GM12878 (cell line): ENCODE measurements around the gene HEXB. TPM values are rescaled to one million over a fixed set of nuclear protein-coding genes. Genes with fewer than 3 reads are reported as not detected.

Source experiments
- ATAC-seq: fragments of 200-7000 bp; cut with Tn5 transposase; 3 replicates; pipeline ENCODE4 v1.9.1; 2020; ENCODE audit warnings: mild to moderate bottlenecking, moderate library complexity
- BruUV-seq: library from RNA; stranded (reverse); fragments of 400-500 nt; replicated peaks from 2 replicates; lab custom pipeline; 2021; lab: Mats Ljungman, UMichigan
- CTCF ChIA-PET: fragments of 300-600 bp; sonication (Branson Sonifier 250); formaldehyde crosslinking; extraction: SDS; loops from one replicate; lab custom pipeline; 2021; ENCODE audit warnings: inconsistent platforms; lab: Yijun Ruan, JAX
- POLR2A ChIA-PET: fragments of 350-600 bp; formaldehyde crosslinking; extraction: SDS; loops from one replicate; lab custom pipeline; 2021; ENCODE audit warnings: inconsistent platforms; lab: Charles Lee
- RAD21 ChIA-PET: fragments of 300-600 bp; sonication (Branson Sonifier 250); formaldehyde crosslinking; loops from one replicate; lab custom pipeline; 2023; ENCODE audit warnings: antibody characterized with exemption; ENCODE audit not compliant: unreplicated experiment; lab: Charles Lee
- SMC1A ChIA-PET: fragments of 300-600 bp; sonication (Branson Sonifier 250); formaldehyde crosslinking; loops from one replicate; lab custom pipeline; 2023; ENCODE audit not compliant: unreplicated experiment, uncharacterized antibody; lab: Charles Lee
- DNase-seq: peaks from one replicate; pipeline ENCODE4 v3.0.0-alpha.2; 2011; ENCODE audit warnings: low read depth, low spot score
- FAIRE-seq: peaks from 3 replicates; lab custom pipeline; 2011; peaks lifted over from hg19 to GRCh38; lab: Jason Lieb, UNC
- H2AFZ ChIP-seq: 2 replicates; pipeline ENCODE4 v1.6.0; 2011; ENCODE audit warnings: low read depth, low read length, control low read depth; ENCODE audit not compliant: control insufficient read depth
- H3K27ac ChIP-seq: 2 replicates; pipeline ENCODE4 v1.5.1; 2011; ENCODE audit warnings: control low read depth; ENCODE audit not compliant: control insufficient read depth, insufficient read depth
- H3K27me3 ChIP-seq, 2 experiments: replicated peaks in 1 of 2; 2 replicates each; pipeline versions ENCODE4 v1.6.0 to v1.6.1; 2011; ENCODE audit warnings: low read length in 1 of 2; ENCODE audit not compliant: control insufficient read depth in 2 of 2, insufficient read depth in 2 of 2
- H3K36me3 ChIP-seq, 2 experiments: 2 replicates each; pipeline ENCODE4 v1.5.1; 2011; ENCODE audit warnings: low read length in 1 of 2; ENCODE audit not compliant: control insufficient read depth in 2 of 2, insufficient read depth in 2 of 2
- H3K4me1 ChIP-seq: 2 replicates; pipeline ENCODE4 v1.6.1; 2011; ENCODE audit warnings: mild to moderate bottlenecking, low read length, moderate library complexity, mixed read lengths; ENCODE audit not compliant: control insufficient read depth, insufficient read depth
- H3K4me2 ChIP-seq: 2 replicates; pipeline ENCODE4 v1.6.0; 2011; ENCODE audit warnings: control low read depth; ENCODE audit not compliant: control insufficient read depth, insufficient read depth
- H3K4me3 ChIP-seq: fragments of 200-600 bp; sonication (generic); 2 replicates; pipeline ENCODE4 v1.5.1; 2016
- H3K79me2 ChIP-seq: 2 replicates; pipeline ENCODE4 v1.6.0; 2011; ENCODE audit warnings: low read length; ENCODE audit not compliant: control insufficient read depth, insufficient read depth
- H3K9ac ChIP-seq: 2 replicates; pipeline ENCODE4 v1.8.0; 2011; ENCODE audit warnings: low read length, control low read depth, mixed read lengths; ENCODE audit not compliant: control insufficient read depth, insufficient read depth
- H3K9me3 ChIP-seq: replicated peaks from 3 replicates; pipeline ENCODE4 v1.5.1; 2011; ENCODE audit warnings: mild to moderate bottlenecking, low read length; ENCODE audit not compliant: control insufficient read depth, insufficient read depth
- H4K20me1 ChIP-seq: 2 replicates; pipeline ENCODE4 v1.6.0; 2011; ENCODE audit not compliant: control insufficient read depth, insufficient read depth
- CBX3 ChIP-seq: fragments of 200-600 bp; sonication (generic); IDR thresholded peaks from 2 replicates; pipeline ENCODE4 v1.6.1; 2016; ENCODE audit warnings: low read depth, borderline replicate concordance
- KAT2A ChIP-seq: conservative IDR thresholded peaks from 2 replicates; pipeline ENCODE4 v1.6.1; 2011; ENCODE audit warnings: low read depth, low read length; ENCODE audit not compliant: control insufficient read depth
- MEF2B ChIP-seq: fragments of 450-650 bp; IDR thresholded peaks from 2 replicates; pipeline ENCODE4 v1.6.1; 2018; ENCODE audit warnings: mild to moderate bottlenecking, moderate library complexity; ENCODE audit not compliant: partially characterized antibody, poor library complexity, severe bottlenecking
- NR2C2 ChIP-seq: IDR thresholded peaks from 2 replicates; pipeline ENCODE4 v1.6.1; 2011; ENCODE audit warnings: borderline replicate concordance, low read depth; ENCODE audit not compliant: control insufficient read depth, insufficient read length
- PML ChIP-seq: IDR thresholded peaks from 2 replicates; pipeline ENCODE4 v1.6.1; 2012; ENCODE audit warnings: low read length, inconsistent platforms
- SMAD1 ChIP-seq: fragments of 450-650 bp; IDR thresholded peaks from 2 replicates; pipeline ENCODE4 v1.6.1; 2018; ENCODE audit warnings: mild to moderate bottlenecking, low read depth; ENCODE audit not compliant: partially characterized antibody
- SMC3 ChIP-seq: IDR thresholded peaks from 2 replicates; pipeline ENCODE4 v1.6.1; 2011; ENCODE audit warnings: low read length, improper control_type of control experiment, borderline replicate concordance
- TAF1 ChIP-seq: IDR thresholded peaks from 2 replicates; pipeline ENCODE4 v1.6.1; 2011; ENCODE audit warnings: mild to moderate bottlenecking, low read depth, low read length, borderline replicate concordance
- WGBS: methylation state at CpG from one replicate; pipeline ENCODE4 v1.1.6; 2016; ENCODE audit warnings: low lambda C conversion rate; ENCODE audit not compliant: insufficient replicate concordance, insufficient coverage; ENCODE audit errors: missing lambda C conversion rate; 5-methylcytosine and 5-hydroxymethylcytosine counted together
- in situ Hi-C: fragments of 300-500 bp; cut with MboI; formaldehyde crosslinking; loops from 9 replicates; pipeline ENCODE4 v1.14.3; 2018; ENCODE audit warnings: mixed read lengths
- intact Hi-C: fragments of 100-400 bp; cut with micrococcal nuclease; formaldehyde crosslinking; loops from one replicate; pipeline ENCODE4 v1.14.2; 2022; ENCODE audit not compliant: unreplicated experiment
- polyA plus RNA-seq, 11 experiments: library from polyadenylated mRNA; depleted of rRNA in 4 of 11; unstranded in 6 of 11; stranded (reverse) in 5 of 11; fragments of >200 nt; fragmentation: Nextera tagmentation in 4 of 11; fragmentation: Illumina TruSeq in 1 of 11; extraction: Ambion mirVana in 4 of 11; extraction: Trizol in 1 of 11; gene quantifications; 1 replicate in 1 of 11; 2 replicates in 10 of 11; pipeline versions ENCODE4 v1.2.1 to v1.2.3, GENCODE V29; 2011 to 2016; ENCODE audit warnings: inconsistent platforms in 2 of 11, missing spikeins in 2 of 11, low read depth in 1 of 11
- total RNA-seq, 4 experiments: library from RNA; depleted of rRNA in 3 of 4; stranded (reverse); fragments of >200 nt in 3 of 4; fragmentation: Illumina TruSeq in 1 of 4; extraction: Trizol in 1 of 4; gene quantifications; 2 replicates each; pipeline versions ENCODE4 v1.2.1 to v1.2.3, GENCODE V29; 2013 to 2021
- TF ChIP-seq, protein P1 (sequence below): IDR thresholded peaks from 2 replicates; pipeline ENCODE4 v1.6.1; 2012; ENCODE audit warnings: low read length, inconsistent platforms
- TF ChIP-seq, protein P2 (sequence below): fragments of 150-350 bp; IDR thresholded peaks from 2 replicates; pipeline ENCODE4 v1.6.1; 2016; ENCODE audit warnings: low read depth, low read length
- TF ChIP-seq, protein P3 (sequence below): IDR thresholded peaks from 2 replicates; pipeline ENCODE4 v1.6.1; 2011; ENCODE audit warnings: borderline replicate concordance, low read depth, mild to moderate bottlenecking, moderate library complexity, mixed read lengths, low read length; ENCODE audit not compliant: insufficient read depth; ENCODE audit errors: extremely low read length

The HEXB gene
- total and polyA plus RNA-seq, 10 of the 15 experiments (the other 5 are each of a cell fraction or from before 2014, with no cell fraction given): 13.5 to 76.0 (median 42.6) TPM

DNA sequence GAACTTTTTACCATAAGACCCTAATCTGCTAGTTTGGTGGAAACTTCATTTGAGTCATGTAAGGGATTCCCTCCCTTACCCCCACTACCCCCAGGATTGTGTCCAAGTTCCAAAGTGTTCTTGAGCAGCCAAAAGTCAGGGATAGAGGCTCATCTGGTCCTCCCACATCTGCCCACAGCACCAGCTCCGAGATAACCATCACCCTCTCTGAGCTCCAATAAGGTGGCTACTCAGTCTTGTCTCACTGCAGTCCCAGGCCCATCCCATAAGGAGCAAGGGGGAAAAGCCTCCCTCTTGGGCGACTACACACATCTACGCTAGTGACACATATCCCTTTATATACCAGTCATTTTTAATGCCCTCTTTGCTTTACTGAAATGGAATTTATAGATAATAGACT, 32.5 kb upstream of the HEXB start:
- no peak for FAIRE-seq
- no peak for DNase-seq
- SMC1A ChIA-PET: interaction anchor here (0.7 kb wide), 1 partner anchor 750 kb away, joined by 3 read pairs; no protein-coding TSS in a partner anchor
- no peak for ATAC-seq
- H3K4me3 ChIP-seq: no peak overlapping the region
- no peaks in the 10 kb centered on the region for H4K20me1 ChIP-seq
- POLR2A ChIA-PET: no interaction called here
- H3K4me1 ChIP-seq: no peaks in the 10 kb centered on the region
- in situ Hi-C loops (no loop called here), intact Hi-C loops (no loop called here)
- no TSS peak for BruUV-seq
- H3K27ac ChIP-seq: no peak overlapping the region
- RAD21 ChIA-PET: interaction anchor here (0.5 kb wide), 1 partner anchor 851 kb away, joined by 3 read pairs; no protein-coding TSS in a partner anchor
- no peaks in the 10 kb centered on the region for H3K79me2 ChIP-seq
- CTCF ChIA-PET: no interaction called here
- no peaks in the 10 kb centered on the region; a peak in 2 of 4 replicates for H3K27me3 ChIP-seq
- H3K36me3 ChIP-seq: no peaks in the 10 kb centered on the region
- no peak overlapping the region for H2AFZ ChIP-seq
- no peak overlapping the region for H3K9ac ChIP-seq
- no peaks in the 10 kb centered on the region for H3K9me3 ChIP-seq
- 13% methylated on average over 3 of the region's 3 CpGs for WGBS
- no peak overlapping the region for H3K4me2 ChIP-seq
- TF ChIP-seq, protein P1, sequence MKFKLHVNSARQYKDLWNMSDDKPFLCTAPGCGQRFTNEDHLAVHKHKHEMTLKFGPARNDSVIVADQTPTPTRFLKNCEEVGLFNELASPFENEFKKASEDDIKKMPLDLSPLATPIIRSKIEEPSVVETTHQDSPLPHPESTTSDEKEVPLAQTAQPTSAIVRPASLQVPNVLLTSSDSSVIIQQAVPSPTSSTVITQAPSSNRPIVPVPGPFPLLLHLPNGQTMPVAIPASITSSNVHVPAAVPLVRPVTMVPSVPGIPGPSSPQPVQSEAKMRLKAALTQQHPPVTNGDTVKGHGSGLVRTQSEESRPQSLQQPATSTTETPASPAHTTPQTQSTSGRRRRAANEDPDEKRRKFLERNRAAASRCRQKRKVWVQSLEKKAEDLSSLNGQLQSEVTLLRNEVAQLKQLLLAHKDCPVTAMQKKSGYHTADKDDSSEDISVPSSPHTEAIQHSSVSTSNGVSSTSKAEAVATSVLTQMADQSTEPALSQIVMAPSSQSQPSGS: no peak
- TF ChIP-seq, protein P2, sequence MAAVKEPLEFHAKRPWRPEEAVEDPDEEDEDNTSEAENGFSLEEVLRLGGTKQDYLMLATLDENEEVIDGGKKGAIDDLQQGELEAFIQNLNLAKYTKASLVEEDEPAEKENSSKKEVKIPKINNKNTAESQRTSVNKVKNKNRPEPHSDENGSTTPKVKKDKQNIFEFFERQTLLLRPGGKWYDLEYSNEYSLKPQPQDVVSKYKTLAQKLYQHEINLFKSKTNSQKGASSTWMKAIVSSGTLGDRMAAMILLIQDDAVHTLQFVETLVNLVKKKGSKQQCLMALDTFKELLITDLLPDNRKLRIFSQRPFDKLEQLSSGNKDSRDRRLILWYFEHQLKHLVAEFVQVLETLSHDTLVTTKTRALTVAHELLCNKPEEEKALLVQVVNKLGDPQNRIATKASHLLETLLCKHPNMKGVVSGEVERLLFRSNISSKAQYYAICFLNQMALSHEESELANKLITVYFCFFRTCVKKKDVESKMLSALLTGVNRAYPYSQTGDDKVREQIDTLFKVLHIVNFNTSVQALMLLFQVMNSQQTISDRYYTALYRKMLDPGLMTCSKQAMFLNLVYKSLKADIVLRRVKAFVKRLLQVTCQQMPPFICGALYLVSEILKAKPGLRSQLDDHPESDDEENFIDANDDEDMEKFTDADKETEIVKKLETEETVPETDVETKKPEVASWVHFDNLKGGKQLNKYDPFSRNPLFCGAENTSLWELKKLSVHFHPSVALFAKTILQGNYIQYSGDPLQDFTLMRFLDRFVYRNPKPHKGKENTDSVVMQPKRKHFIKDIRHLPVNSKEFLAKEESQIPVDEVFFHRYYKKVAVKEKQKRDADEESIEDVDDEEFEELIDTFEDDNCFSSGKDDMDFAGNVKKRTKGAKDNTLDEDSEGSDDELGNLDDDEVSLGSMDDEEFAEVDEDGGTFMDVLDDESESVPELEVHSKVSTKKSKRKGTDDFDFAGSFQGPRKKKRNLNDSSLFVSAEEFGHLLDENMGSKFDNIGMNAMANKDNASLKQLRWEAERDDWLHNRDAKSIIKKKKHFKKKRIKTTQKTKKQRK: no peak
- TF ChIP-seq NR2C2: no peak
- TF ChIP-seq, protein P3, sequence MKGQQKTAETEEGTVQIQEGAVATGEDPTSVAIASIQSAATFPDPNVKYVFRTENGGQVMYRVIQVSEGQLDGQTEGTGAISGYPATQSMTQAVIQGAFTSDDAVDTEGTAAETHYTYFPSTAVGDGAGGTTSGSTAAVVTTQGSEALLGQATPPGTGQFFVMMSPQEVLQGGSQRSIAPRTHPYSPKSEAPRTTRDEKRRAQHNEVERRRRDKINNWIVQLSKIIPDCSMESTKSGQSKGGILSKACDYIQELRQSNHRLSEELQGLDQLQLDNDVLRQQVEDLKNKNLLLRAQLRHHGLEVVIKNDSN: no peak
- TF ChIP-seq TAF1: no peak
- no peak for TF ChIP-seq MEF2B
- TF ChIP-seq PML: no peak
- TF ChIP-seq SMAD1: no peak
- no peak for TF ChIP-seq KAT2A
- no peak for TF ChIP-seq CBX3
- no peak for TF ChIP-seq SMC3
